ENCODE measurements around the gene IFNGR2. TPM values are rescaled to one million over a fixed set of nuclear protein-coding genes. Genes with fewer than 3 reads are reported as not detected.

IFNGR2 gene
- total RNA-seq, 4 donors from 2014 or later = 69.5 to 121 (median 82.4) TPM

- no peak for TF ChIP-seq CTCF (IDR thresholded peaks at IDR 0.05)
- DNase-seq (ENCODE audit: low spot score) (no peak), ATAC-seq (ENCODE audit: low FRiP score) (no peak)
These were observed 33.6 kb upstream of the IFNGR2 start for GRCh38 chr21:33369586-33369985.

GRCh38 chr21:33370305-33370704 is 32.9 kb upstream of the IFNGR2 start:
- no peak for TF ChIP-seq CTCF (IDR thresholded peaks at IDR 0.05)
- ATAC-seq (ENCODE audit: low FRiP score) (no peak), DNase-seq (ENCODE audit: low spot score) (no peak)

GRCh38 chr21:33371366-33371765 is 31.8 kb upstream of the IFNGR2 start:
- ATAC-seq (ENCODE audit: low FRiP score) (no peak), DNase-seq (ENCODE audit: low spot score) (no peak)
- no peak for TF ChIP-seq CTCF (IDR thresholded peaks at IDR 0.05)

- no peak for ATAC-seq (ENCODE audit: low FRiP score)
- no peak for TF ChIP-seq CTCF (IDR thresholded peaks at IDR 0.05)
- no peak for DNase-seq (ENCODE audit: low spot score)
These were observed 30.6 kb upstream of the IFNGR2 start for GRCh38 chr21:33372582-33372981.

GRCh38 chr21:33373451-33373850 is 29.8 kb upstream of the IFNGR2 start:
- no peak for TF ChIP-seq CTCF (IDR thresholded peaks at IDR 0.05)
- DNase-seq (ENCODE audit: low spot score) (no peak), ATAC-seq (ENCODE audit: low FRiP score) (no peak)

- TF ChIP-seq CTCF (IDR thresholded peaks at IDR 0.05) = no peak
- DNase-seq (ENCODE audit: low spot score) (no peak), ATAC-seq (ENCODE audit: low FRiP score) (peak; percentile 4)
These were observed 29.1 kb upstream of the IFNGR2 start for GRCh38 chr21:33374080-33374449.

GRCh38 chr21:33374450-33375096 is 28.6 kb upstream of the IFNGR2 start:
- TF ChIP-seq CTCF (IDR thresholded peaks at IDR 0.05) = no peak
- ATAC-seq (ENCODE audit: low FRiP score) (peak; percentile 66), DNase-seq (ENCODE audit: low spot score) (no peak)

Measured in omental fat pad (tissue), 4 donors.